Endothelial cell of umbilical vein (primary cell): ENCODE results near the gene PTPRE. TPM values are rescaled to one million over a fixed set of nuclear protein-coding genes. Genes with fewer than 3 reads are reported as not detected.

Source experiments
- BruUV-seq: library from RNA; stranded (reverse); fragments of 400-500 nt; replicated peaks from 2 replicates; lab custom pipeline; 2021; lab: Mats Ljungman, UMichigan
- CTCF ChIA-PET: fragments of 300-600, 350-600 bp; sonication (Branson Sonifier 250); formaldehyde crosslinking; loops from one replicate; lab custom pipeline; 2021; ENCODE audit warnings: antibody characterized with exemption, inconsistent platforms; lab: Charles Lee
- POLR2A ChIA-PET: fragments of 300-600, 350-600 bp; sonication (Branson Sonifier 250); formaldehyde crosslinking; loops from one replicate; lab custom pipeline; 2021; ENCODE audit warnings: antibody characterized with exemption, inconsistent platforms; lab: Charles Lee
- DNase-seq: peaks from one replicate; pipeline ENCODE4 v3.0.0-alpha.2; 2011; ENCODE audit warnings: low read depth, low spot score
- FAIRE-seq: peaks from 2 replicates; lab custom pipeline; 2011; peaks lifted over from hg19 to GRCh38; lab: Jason Lieb, UNC
- H2AFZ ChIP-seq: 2 replicates; pipeline ENCODE4 v1.6.0; 2012; ENCODE audit warnings: low read depth, low read length, control low read depth, inconsistent platforms
- H3K27ac ChIP-seq: 2 replicates; pipeline ENCODE4 v1.5.1; 2011; ENCODE audit warnings: low read depth, mild to moderate bottlenecking, control low read depth, low read length, moderate library complexity; ENCODE audit not compliant: insufficient read depth
- H3K27me3 ChIP-seq, 2 experiments: 2 replicates each; pipeline versions ENCODE4 v1.6.0 to v1.6.1; 2011; ENCODE audit warnings: low read length in 2 of 2, mixed read lengths in 1 of 2; ENCODE audit not compliant: control insufficient read depth in 2 of 2, insufficient read depth in 2 of 2
- H3K36me3 ChIP-seq, 2 experiments: 2 replicates in 1 of 2; 3 replicates in 1 of 2; pipeline ENCODE4 v1.5.1; 2011; ENCODE audit warnings: low read length in 2 of 2, mild to moderate bottlenecking in 1 of 2, moderate library complexity in 1 of 2; ENCODE audit not compliant: control insufficient read depth in 2 of 2, insufficient read depth in 2 of 2; ENCODE audit errors: extremely low read depth in 1 of 2
- H3K4me1 ChIP-seq: 3 replicates; pipeline ENCODE4 v1.5.1; 2011; ENCODE audit warnings: mild to moderate bottlenecking, low read length; ENCODE audit not compliant: control insufficient read depth, insufficient read depth; ENCODE audit errors: extremely low read depth
- H3K4me2 ChIP-seq: 2 replicates; pipeline ENCODE4 v1.6.1; 2011; ENCODE audit warnings: low read length, control low read depth, mixed read lengths; ENCODE audit not compliant: insufficient read depth
- H3K4me3 ChIP-seq, 3 experiments: fragments of 200-600 bp in 1 of 3; sonication (generic), shearing (Covaris generic) in 1 of 3; replicated peaks in 1 of 3; 2 replicates each; pipeline ENCODE4 v1.5.1; 2011 to 2016; ENCODE audit warnings: control low read depth in 3 of 3, low read length in 3 of 3, mild to moderate bottlenecking in 2 of 3, inconsistent platforms in 1 of 3, low read depth in 1 of 3, moderate library complexity in 1 of 3; ENCODE audit not compliant: insufficient read depth in 1 of 3
- H3K79me2 ChIP-seq: 2 replicates; pipeline ENCODE4 v1.6.0; 2012; ENCODE audit warnings: low read length, inconsistent platforms; ENCODE audit not compliant: control insufficient read depth, insufficient read depth
- H3K9ac ChIP-seq: replicated peaks from 2 replicates; pipeline ENCODE3; 2011; ENCODE audit warnings: low read length, control low read depth; ENCODE audit not compliant: insufficient read depth; ENCODE audit errors: extremely low read depth
- H3K9me1 ChIP-seq: replicated peaks from 3 replicates; pipeline ENCODE4 v1.6.0; 2011; ENCODE audit warnings: mild to moderate bottlenecking, low read length; ENCODE audit not compliant: control insufficient read depth, insufficient read depth; ENCODE audit errors: extremely low read depth
- H3K9me3 ChIP-seq: replicated peaks from 2 replicates; pipeline ENCODE4 v1.5.1; 2012; ENCODE audit warnings: low read length, inconsistent platforms; ENCODE audit not compliant: control insufficient read depth, insufficient read depth
- H4K20me1 ChIP-seq: replicated peaks from 2 replicates; pipeline ENCODE3; 2011; ENCODE audit warnings: mild to moderate bottlenecking, low read length; ENCODE audit not compliant: control insufficient read depth, insufficient read depth; ENCODE audit errors: extremely low read depth
- EZH2 ChIP-seq: IDR thresholded peaks from 2 replicates; pipeline ENCODE4 v1.6.1; 2012; ENCODE audit warnings: borderline replicate concordance, low read depth, mild to moderate bottlenecking, moderate library complexity, low read length, inconsistent platforms; ENCODE audit not compliant: severe bottlenecking
- FOS ChIP-seq: IDR thresholded peaks from 2 replicates; pipeline ENCODE4 v1.6.1; 2011; ENCODE audit warnings: mild to moderate bottlenecking, low read length, moderate library complexity, borderline replicate concordance; ENCODE audit not compliant: insufficient read depth
- GATA2 ChIP-seq: IDR thresholded peaks from 2 replicates; pipeline ENCODE4 v1.7.0; 2011; ENCODE audit warnings: low read depth, mild to moderate bottlenecking, moderate library complexity, mixed read lengths, low read length; ENCODE audit not compliant: insufficient read length, insufficient read depth
- MYC ChIP-seq: IDR thresholded peaks from one replicate; pipeline ENCODE4 v1.6.1; 2011; ENCODE audit warnings: mild to moderate bottlenecking, low read depth, low read length
- POLR2A ChIP-seq: IDR thresholded peaks from 2 replicates; pipeline ENCODE4 v1.6.1; 2012; ENCODE audit warnings: low read depth, mild to moderate bottlenecking, control low read depth, low read length
- POLR2AphosphoS5 ChIP-seq: IDR thresholded peaks from 2 replicates; pipeline ENCODE4 v1.6.1; 2012; ENCODE audit warnings: low read depth, mild to moderate bottlenecking, control low read depth, low read length, moderate library complexity; ENCODE audit not compliant: insufficient read depth
- dilution Hi-C: fragments of 300-500 bp; cut with MboI; formaldehyde crosslinking; loops from one replicate; pipeline ENCODE4 v1.15.0; 2019; ENCODE audit warnings: low sequenced_read_pairs; ENCODE audit not compliant: extremely low pct_ligation_motif_present
- intact Hi-C: fragments of 100-400 bp; cut with micrococcal nuclease; formaldehyde crosslinking; loops from one replicate; pipeline ENCODE4 v1.10.0; 2022
- polyA plus RNA-seq, 4 experiments: library from polyadenylated mRNA; depleted of rRNA in 3 of 4; stranded (reverse) in 3 of 4; unstranded in 1 of 4; fragments of >200 nt; gene quantifications; 2 replicates each; pipeline versions ENCODE4 v1.2.1 to v1.2.3, GENCODE V29; 2011 to 2012; ENCODE audit warnings: missing spikeins in 1 of 4
- total RNA-seq: library from RNA; stranded (reverse); gene quantifications from 2 replicates; pipeline ENCODE4 v1.2.3, GENCODE V29; 2021
- TF ChIP-seq, protein P1 (sequence below): IDR thresholded peaks from 2 replicates; pipeline ENCODE4 v1.6.1; 2011; ENCODE audit not compliant: insufficient read depth, insufficient read length
- TF ChIP-seq, protein P2 (sequence below), 2 donors: IDR thresholded peaks; 1 replicate in 1 of 2; 2 replicates in 1 of 2; pipeline ENCODE4 v1.5.1; 2011; ENCODE audit warnings: low read length in 2 of 2, mild to moderate bottlenecking in 2 of 2, moderate library complexity in 2 of 2, control low read depth in 1 of 2, inconsistent platforms in 1 of 2, low read depth in 1 of 2; ENCODE audit not compliant: insufficient read depth in 1 of 2; ENCODE audit errors: extremely low read depth in 1 of 2

Gene PTPRE
- total and polyA plus RNA-seq, 2 donors (not counting 3 experiments of a cell fraction or from before 2014, with no cell fraction given), result 37.3 to 116 TPM

DNA sequence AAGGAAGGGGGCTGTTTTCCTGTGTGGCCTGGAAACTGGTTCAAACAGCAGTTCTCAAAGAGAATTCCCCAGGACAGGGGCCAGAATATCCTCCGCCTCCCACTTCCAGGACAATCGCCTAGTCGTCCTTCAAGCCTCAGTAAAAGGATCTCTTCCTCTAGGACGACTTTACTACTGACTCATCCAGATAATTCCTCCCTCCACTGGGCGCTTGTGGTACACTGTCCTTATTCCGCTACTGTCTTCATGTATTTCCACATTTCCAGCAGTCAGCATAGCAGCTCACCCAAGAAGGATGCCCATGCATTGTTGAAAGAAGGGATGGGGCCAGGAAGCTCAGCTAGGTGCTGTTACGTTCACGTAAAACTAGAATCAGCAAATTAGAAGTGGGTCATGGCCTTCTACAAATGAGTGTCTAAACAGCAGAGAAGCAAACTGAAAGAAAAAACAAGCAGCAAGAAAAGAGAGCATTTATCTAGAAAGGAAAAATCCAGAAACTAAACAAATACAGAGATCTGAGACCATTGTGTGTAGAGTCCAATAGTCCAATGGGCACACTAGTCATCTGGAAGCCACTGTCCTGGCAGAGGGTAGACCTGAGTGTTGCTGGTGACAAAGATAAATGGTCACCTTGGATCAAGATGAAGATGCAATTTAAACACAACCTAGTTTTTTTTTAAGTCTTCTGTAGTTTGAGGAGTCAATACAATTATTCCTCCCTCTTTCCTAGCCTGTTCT is 40.5 kb upstream of the PTPRE start:
- TF ChIP-seq, protein P1, sequence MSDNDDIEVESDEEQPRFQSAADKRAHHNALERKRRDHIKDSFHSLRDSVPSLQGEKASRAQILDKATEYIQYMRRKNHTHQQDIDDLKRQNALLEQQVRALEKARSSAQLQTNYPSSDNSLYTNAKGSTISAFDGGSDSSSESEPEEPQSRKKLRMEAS, result no peak
- TF ChIP-seq EZH2, result no peak
- no peak for TF ChIP-seq POLR2A
- TF ChIP-seq MYC, result no peak
- TF ChIP-seq, protein P2, sequence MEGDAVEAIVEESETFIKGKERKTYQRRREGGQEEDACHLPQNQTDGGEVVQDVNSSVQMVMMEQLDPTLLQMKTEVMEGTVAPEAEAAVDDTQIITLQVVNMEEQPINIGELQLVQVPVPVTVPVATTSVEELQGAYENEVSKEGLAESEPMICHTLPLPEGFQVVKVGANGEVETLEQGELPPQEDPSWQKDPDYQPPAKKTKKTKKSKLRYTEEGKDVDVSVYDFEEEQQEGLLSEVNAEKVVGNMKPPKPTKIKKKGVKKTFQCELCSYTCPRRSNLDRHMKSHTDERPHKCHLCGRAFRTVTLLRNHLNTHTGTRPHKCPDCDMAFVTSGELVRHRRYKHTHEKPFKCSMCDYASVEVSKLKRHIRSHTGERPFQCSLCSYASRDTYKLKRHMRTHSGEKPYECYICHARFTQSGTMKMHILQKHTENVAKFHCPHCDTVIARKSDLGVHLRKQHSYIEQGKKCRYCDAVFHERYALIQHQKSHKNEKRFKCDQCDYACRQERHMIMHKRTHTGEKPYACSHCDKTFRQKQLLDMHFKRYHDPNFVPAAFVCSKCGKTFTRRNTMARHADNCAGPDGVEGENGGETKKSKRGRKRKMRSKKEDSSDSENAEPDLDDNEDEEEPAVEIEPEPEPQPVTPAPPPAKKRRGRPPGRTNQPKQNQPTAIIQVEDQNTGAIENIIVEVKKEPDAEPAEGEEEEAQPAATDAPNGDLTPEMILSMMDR (IDR thresholded peaks at IDR 0.05; ENCODE audit: extremely low read depth in 1 of 2, insufficient read depth in 1 of 2, low read depth in 1 of 2, low read length in 2 of 2), result no peak
- TF ChIP-seq FOS, result no peak
- no peak for TF ChIP-seq GATA2
- no peak for TF ChIP-seq POLR2AphosphoS5

More for the DNA sequence above, 40.5 kb upstream of the PTPRE start:
- Histone ChIP-seq H3K9me1 (no peaks in the 10 kb centered on the region), H3K79me2 (no peaks in the 10 kb centered on the region), H3K4me2 (no peak overlapping the region), H4K20me1 (no peaks in the 10 kb centered on the region), H3K36me3 (no peaks in the 10 kb centered on the region), H3K9me3 (no peaks in the 10 kb centered on the region), H3K27ac (no peak overlapping the region), H2AFZ (no peak overlapping the region), H3K9ac (no peak overlapping the region), H3K27me3 (peaks cover 9 to 26% of the 10 kb centered on the region in 2 experiments), H3K4me3 (no peak overlapping the region), H3K4me1 (no peaks in the 10 kb centered on the region)
- dilution Hi-C loops, result no loop called here
- FAIRE-seq (no peak), DNase-seq (no peak)
- BruUV-seq, result no TSS peak
- ChIA-PET CTCF (interaction anchor here (6.2 kb wide), 1 partner anchor 203 kb away, joined by 66 read pairs; no protein-coding TSS in a partner anchor), POLR2A (interaction anchor here (0.7 kb wide), 1 partner anchor 27 kb away, joined by 3 read pairs; no protein-coding TSS in a partner anchor)
- intact Hi-C loops, result no loop called here
